ENCODE results near the gene PEA15.

The PEA15 gene

DNA sequence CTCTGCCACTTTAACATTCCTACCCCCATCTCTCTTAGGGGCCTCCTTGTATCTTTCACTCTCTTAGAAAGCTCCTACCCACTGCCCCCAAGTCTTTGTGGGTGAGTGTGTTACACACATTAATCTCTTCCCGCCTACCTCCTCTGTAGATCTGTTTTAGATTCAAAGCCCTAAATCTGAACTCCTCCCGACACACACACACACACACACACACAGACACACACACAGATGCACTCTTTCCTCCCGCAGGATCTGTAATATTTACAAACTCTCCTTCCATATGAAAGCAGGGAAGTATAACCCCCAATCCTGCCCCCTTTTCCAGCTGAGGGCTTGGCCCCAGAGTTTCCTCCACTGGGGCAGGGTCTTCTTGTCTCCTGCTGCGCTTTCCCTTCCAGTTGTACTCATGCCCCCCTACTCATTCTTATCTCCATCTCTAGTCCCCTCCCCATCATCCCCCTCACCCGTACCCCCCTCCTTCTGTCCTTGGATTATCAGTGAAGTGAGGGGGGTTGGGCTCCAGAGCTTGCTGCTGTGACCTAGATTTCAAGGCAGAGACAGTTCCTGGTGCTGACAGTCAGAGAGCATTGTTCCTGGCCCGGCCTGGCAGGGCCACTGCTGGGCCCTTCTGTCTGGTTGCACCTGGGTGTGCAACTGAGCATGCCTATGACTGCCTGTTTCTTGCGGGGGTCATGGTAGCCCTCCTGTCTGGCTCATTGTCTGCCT lies 4.3 kb downstream of the PEA15 start:
- no peak for DNase-seq

DNA sequence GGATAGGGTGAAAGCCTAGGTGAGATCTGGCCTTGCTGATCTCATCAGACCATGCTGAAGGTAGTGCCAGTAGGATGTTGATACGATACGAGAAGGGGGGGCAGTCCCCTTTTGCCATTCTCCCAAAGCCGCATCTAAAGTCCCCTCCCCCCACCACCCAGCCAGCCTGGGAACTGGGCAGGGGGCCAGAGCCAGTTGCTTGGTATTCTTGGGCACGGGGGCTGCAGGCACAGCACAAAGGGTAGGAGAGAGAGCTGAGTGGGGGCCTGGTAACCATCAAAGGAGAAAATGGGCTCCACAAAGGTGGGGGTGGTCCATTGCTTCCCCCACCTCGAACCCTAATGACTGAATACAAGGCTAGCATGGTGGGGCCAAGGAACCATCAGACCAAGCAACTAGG lies 5.4 kb downstream of the PEA15 start:
- no peak for DNase-seq

DNA sequence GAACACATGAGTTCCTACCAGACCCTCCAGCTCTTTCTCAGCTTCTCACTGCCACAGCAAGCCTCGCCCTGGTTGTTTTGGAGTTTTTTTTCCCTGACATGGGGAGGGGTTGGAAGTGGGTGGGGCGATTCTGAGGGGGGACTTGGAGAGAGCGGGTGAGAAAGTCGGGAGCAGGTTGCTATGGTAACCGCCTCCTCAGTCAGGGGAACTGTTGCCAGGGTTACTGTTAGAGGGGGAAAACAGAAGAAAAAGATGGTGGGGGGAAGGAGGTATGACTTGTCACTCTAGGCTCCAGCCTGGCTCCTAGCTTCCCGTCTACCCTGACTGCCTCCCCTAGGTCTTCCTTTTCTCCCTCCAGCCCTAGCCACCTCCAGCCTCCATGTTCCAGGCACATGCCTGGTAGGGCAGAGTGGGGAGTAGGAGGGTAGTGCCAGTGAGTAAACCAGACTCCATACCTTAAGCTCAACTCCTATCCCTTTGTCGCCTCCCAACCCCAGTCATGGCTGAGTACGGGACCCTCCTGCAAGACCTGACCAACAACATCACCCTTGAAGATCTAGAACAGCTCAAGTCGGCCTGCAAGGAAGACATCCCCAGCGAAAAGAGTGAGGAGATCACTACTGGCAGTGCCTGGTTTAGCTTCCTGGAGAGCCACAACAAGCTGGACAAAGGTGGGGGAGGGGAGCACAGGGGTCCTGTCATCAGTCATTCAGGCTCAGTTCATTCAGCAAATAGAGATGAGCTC lies 6.0 kb downstream of the PEA15 start:
- DNase-seq, result no peak

DNA sequence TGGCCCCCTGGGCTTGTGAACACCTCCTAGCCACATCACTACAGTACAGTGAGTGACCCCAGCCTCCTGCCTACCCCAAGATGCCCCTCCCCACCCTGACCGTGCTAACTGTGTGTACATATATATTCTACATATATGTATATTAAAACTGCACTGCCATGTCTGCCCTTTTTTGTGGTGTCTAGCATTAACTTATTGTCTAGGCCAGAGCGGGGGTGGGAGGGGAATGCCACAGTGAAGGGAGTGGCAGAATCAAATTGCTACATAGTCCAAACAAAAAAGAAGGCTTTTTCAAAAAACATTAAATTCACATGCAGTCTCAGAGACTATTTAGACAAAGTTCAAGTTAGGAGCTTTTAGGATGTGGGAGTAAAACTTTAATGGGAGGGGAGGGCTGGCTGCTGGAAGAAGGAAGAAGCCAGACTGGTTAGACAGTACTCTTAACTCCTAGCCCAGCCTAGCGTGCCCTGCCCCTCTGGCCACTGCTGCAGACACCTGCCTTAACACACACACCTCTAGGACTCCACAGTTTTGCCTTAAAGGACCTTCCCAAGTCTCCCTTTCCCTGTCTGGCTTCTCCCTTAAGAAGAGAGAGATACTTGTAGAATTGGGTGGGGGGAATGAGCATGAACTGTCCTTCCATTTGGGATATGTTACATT lies 9.4 kb downstream of the PEA15 start:
- DNase-seq, result no peak

DNA sequence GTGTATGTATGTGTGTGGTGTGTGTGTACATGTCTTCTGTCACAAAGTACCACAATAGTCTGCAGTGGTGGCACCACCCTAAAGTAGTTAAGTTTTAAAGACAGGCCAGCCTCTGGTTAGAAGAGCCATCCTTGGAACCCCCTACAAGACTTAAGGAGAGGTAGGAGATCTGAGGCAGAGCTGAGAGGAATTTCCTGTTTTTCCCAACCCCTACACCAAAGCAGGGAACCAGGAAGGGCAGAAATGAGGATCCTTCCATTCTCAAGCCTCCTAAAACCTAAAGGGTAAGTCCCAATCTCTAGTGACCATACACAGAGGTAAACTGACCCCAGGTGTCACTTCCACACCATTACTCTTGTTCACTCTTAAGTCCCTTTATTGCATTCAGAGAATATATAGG lies 11.1 kb downstream of the PEA15 start:
- no peak for DNase-seq

DNA sequence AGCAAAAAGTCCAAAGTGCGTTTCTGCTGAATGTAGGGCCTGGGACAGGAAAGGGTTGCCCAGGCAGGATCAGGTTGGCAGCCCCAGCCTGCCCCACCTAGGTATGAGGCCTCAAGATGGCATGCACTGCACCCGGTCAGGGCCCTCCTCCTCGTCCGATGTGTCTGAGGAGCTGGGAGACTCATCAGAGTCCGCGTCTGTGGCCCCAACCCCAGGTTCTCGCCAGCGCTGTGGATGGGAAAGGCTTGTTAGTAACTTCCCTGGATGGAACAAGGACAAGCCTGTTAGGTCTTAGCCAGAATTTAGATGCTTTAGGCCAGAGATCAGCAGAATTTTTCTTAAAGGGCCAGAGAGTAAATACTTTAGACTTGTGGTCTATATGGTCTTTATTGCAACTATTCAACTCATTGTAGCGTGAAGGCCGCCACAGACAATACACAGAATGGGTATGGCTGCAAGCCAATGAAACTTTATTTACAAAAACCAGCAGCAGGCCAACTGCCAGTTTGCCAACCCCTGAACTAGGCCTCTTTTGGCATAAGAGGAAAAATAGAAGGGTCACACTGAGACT lies 12.4 kb downstream of the PEA15 start:
- DNase-seq, result no peak

DNA sequence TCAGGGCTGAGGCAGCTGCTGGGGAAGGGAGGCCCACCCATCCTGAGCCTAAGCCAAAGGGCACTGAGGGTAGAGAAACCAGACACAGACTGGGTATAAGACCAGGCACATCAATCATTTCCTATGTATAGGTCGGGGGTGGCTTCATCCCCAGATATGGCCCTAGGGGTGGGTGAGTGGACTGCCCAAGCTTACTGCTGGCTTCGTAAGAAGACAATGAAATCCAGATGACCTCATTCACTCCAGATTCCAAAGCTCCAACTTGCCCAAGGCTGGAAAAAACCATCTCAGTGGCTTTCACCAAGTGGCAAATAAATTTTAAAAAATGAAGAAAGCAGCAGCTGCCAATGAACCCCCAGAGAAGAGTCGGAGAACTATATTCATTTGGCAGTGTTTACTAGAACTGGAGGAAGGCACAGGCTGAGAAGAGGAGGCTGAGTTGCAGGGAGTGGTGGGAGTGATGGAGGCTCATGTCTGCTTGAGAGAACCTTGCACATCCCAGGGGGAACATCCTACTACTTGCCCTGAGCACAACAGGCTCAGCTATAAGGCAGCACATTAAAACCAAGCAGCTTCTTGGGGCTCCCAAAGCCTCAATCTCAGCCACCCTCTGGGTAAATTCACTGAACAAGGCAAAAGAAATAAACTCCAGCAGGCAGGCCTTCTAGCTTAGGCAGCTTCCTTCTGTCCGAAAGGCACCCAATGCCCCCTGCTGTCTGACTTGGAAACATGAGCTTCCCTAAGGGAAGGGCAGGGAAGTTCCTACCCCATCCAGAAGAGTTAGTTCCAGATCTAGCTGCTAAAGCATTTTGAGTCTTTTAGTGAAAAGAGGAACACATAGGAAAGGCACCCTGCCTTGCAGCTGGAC lies 14.1 kb downstream of the PEA15 start:
- no peak for DNase-seq

DNA sequence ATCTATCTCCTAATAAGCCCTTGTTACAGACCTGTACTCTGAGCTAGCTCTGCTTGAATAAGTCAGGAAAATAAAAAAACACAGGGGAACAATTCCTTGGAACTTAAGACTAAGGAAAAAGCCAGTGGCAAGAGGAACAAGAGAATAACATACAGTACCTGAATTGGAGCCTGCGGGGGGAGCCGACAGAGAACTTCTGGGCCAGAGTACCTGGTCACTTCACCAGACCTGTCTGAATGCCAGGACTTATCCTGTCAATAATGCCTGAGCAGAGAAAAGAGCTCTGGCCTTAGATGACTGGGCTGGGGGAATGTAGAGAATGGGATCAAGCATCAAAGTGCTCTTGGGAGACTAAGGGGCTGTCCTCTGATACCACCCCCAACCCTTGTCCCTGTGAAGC lies 15.1 kb downstream of the PEA15 start:
- DNase-seq, result no peak

DNA sequence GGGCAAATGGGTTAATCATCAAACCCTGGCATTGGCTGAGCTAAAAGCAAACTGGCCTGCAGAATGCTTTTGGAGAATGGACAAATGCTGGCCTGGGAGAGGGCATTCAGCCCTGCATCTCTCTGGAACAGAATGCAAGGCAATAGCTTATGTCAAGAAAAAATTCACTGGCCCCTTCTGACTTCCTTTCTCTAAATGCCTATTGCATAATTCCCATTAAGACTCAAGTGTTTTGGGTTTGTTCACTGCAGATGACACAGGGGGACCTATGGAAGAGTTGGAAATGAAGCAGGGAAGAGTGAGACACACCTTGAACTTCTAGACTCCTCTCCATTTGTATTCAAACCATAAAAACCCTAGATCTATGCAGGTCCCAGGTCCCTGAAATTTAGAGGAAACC lies 15.9 kb downstream of the PEA15 start:
- no peak for DNase-seq

DNA sequence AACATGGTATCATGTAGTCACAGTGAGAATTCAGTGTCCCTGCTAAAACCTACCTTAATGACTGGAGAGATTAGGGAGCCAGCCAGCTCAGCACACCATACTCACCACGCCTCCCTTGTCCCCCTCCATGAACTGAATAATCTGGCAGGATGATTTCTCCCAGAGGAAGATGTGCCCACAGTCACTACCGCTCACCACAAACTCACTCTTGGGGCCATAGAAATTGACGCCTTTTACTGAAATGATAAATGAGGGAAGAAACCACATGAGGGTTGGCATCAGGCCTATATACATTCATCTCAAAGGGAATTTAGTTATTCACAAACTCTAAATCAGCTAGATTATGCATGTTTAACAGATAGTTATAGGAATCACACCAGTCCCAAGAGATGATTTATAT lies 17.4 kb downstream of the PEA15 start:
- DNase-seq, result no peak

DNA sequence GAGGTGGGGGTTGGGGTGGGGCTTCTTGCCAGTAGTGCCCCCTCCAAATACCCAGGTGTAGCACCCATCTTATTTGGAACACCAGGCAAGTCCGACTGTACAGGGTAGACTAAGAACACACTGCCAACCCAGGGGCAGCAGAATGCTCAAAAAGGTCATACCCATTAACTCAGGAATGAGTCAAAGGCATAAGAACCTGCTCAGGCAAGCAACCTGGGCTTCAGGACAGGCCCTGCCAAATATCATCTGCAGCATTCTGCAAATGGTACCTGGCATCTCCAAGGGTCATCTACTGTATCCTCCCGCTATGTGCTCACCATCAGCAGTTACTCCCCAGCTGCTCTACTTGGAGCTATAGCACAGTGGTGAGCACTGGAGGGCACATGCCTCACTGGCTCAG lies 19.4 kb downstream of the PEA15 start:
- DNase-seq, result no peak

DNA sequence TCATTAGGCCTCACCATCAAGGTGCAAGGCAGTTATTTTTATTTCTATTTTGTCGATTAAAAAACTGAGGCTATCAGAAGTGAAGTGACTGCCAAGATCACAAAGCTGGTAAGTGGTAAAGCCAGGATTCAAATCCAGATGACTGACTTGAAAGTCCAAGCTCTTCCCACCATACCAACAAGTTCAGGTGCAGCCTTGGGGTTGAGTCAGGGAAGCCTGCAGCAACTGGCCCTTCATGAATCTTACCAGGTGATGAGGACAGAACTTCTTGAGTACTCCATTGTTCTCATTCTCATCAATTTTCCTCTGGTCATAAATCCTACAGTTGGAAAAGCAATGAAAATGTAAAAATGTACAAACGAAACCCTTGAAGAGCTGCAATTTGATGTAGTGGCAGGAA lies 20.2 kb downstream of the PEA15 start:
- DNase-seq, result no peak

DNA sequence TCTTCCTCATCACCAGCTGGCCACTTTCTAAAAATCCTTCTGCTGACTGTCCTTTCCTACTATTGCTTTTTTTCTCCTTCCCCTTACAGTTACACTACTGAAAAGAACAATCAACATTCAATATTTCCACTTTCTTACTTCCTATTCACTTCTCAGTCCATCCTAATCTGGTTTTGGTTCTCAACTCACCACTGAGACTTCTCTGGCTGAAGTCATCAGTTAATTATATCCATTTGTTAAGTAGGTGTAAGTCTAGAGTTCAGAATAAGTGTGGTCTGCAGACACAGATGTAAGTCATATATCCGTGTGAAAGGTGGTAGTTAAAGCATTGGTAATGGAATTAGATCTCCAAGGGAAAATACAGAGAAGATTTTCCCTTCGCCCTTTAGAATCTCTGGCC lies 21.4 kb downstream of the PEA15 start:
- DNase-seq, result no peak

DNA sequence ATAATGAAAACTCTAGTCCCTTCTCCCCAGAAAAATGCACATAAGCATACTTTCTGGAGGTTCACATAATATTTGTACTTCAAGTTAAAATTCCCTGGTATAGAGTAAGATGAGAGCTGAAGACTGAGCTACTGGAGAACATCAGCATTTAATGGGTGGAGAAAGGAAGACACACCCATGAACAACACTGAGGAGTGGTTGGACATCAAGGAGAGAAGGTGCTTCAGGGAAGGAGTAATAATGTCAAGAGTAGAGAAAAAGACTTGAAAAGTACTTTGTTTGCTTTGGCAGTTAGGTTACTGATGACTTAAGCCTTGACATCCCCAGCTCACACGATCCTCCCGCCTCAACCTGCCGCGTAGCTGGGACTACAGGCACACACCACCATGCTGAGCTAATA lies 21.9 kb downstream of the PEA15 start:
- no peak for DNase-seq

DNA sequence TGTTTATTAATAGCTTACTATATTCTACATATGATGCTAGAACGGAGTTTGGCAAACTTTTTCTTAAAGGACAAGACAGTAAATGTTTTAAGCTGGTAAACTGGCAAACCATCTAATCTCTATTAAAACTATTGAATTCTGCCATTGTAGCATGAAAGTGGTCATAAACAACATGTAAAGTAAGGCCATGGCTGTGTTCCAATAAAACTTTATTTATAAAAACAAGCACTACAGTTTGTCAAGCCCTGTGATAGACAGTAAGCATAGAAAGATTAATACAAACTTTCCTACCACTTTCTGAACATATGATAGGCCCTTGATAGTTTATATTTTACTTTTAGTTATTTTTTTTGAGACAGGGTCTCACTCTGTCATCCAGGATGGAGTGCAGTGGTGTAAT lies 22.4 kb downstream of the PEA15 start:
- DNase-seq, result no peak

DNA sequence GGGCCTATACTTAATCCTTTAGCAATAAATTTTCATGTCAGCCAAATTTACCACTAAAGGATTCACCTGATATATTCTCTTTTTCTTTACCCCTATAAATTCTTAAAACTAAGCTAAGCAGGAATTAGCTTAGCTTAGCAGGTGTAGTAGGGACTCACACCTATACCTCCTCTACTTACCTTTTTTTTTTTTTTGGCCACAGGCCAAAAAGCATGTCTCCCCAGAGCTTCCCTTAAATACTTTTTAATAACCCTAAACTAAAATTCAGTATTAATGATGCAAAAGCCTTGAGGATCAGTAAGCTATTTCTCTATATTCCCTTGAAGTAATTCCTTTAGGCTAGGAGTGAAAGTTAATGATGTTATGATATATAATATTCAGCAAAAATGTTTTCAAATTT lies 23.2 kb downstream of the PEA15 start:
- no peak for DNase-seq

DNA sequence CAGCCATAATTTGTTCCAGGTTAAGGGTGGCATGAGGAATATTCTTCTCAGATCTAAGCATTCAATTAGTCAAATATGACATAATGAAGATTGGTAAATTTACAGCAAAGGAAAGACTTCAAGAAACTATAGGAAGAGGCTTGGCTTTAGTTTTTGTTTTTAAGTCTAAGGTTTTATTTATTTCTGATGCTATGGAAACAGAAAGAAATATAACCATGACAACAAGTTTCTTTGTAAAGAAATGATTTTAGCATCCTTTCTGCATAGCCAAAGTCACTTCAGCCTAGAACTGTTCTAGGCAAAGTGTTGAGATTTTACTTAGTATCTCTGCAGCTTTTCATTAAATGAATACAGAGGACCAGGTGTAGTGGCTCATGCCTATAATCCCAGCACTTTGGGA lies 27.7 kb downstream of the PEA15 start:
- no peak for DNase-seq

DNA sequence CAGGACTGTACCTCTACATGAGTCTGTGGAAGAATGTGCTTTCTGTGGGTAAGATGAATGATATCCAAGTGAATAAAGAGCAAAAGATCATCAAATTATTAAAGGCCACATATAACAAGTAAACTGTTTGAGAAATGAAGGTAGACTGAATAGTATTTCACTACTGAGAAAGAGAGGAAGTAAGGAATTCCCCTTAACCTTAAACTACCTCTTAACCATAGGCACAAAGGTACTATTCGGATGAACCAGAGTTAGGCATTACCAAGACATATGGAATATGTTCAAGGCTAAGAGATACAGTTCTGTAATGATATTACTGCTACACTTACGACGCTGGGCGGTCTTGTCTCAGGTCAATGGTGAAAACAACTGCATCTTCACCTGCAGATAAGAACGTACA lies 31.6 kb downstream of the PEA15 start:
- no peak for DNase-seq

DNA sequence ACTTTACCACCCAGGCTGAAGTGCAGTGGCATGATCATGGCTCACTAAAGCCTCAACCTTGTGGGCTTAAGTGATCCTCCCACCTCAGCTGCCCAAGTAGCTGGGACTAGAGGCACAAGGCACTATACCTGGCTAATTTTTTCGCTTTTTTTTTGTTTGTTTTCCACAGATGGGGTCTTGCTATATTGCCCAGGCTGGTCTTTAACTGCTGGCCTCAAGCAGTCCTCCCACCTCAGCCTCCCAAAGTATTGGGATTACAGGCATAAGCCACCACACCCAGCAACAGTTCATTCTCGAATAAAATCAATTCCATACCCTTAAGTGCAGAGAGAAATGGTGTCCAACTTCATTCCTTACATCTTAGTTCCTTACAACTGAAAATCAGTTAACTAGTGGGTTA lies 32.4 kb downstream of the PEA15 start:
- DNase-seq, result no peak

DNA sequence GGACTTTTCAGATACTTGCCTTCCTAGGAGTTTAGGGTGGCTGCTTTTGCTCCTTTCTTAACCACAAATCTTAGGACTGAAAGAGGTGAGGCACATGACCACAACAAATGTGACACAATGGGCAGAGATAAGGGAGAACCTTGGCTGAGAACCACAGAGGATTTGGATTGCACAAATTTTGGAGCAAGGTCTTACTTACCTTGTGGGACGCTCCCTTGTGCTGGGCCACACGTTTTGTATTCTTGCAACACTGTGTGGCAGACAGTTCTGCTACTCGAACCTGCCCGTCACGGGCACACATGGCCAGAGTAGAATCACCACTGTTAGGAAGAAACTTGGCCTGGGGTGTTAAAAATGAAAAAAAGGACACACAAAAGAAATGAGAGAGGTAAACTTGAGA lies 33.2 kb downstream of the PEA15 start:
- DNase-seq, result no peak

DNA sequence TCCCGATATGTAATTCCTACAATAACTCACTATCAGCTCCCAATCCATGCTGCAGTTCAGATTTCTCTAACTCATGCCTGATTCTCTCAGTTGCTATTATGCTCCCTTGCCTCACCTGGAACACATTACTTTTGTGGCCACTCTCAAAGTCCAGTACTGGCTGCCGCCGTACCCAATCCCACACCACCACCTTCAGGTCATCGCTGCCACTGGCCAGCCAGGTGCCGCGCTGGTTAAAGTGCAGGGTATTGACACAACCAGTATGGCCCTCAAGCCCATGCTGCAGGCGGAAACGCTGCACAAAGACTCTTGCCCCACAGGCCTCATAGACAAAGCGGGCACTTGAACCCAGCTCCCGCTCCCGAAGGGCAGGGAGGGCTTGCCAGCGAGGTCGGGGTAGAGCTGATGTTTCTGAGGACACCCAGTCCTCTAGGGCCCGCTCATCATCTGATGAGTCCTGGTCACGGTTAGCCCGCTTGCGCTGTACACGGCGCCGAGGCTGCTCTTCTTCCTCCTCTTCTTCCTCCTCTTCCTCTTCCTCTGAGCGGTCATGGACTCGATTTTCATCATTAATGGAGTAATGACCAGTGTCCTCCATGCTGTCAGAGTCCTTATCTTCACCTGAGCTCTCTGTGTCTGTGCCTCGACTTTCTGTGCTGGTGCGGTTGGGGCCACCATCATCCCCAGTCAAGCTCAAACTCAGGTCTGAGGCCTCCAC lies 34.6 kb downstream of the PEA15 start:
- no peak for DNase-seq

DNA sequence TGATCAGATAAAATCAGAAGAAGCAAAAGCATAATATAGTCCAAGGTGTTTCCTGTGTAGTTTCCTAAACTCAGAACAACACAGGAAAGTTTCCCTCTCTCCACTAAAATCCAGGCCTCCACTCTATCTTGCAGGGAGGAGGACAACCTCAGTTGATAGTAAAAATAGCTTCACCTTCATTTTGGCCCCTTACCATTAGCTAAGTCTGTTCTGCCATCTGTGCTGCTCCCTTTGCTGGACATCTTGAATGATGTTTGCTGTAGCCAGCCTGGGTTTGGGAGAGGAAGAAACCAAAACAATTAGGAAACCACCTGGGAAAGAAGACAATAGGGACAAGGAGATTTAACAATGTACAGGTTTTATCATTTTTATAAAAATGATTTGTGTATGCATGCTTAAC lies 38.6 kb downstream of the PEA15 start:
- DNase-seq, result no peak
